Transverse colon (tissue), 4 donors: ENCODE results near the gene MATN3.

Source experiments
- CTCF ChIP-seq, 5 experiments: fragments of 200-600 bp in 3 of 5; fragments of 450-650 bp in 2 of 5; sonication (generic) in 3 of 5; IDR thresholded peaks; 1 replicate in 2 of 5; 2 replicates in 3 of 5; pipeline ENCODE4 v1.5.1; 2016 to 2017; ENCODE audit warnings: antibody characterized with exemption in 5 of 5, inconsistent platforms in 3 of 5, mild to moderate bottlenecking in 2 of 5, moderate library complexity in 1 of 5
- POLR2A ChIP-seq: fragments of 450-650 bp; IDR thresholded peaks from one replicate; pipeline ENCODE4 v1.6.1; 2016; ENCODE audit warnings: antibody characterized with exemption, mild to moderate bottlenecking, moderate library complexity
- POLR2AphosphoS5 ChIP-seq, 3 donors: sonication (generic); formaldehyde crosslinking; IDR thresholded peaks; one replicate each; pipeline ENCODE4 v1.6.1; 2016; ENCODE audit warnings: antibody characterized with exemption in 3 of 3

- TF ChIP-seq CTCF (IDR thresholded peaks at IDR 0.05): no peak
- no peak for TF ChIP-seq POLR2AphosphoS5 (IDR thresholded peaks at IDR 0.05)
- no peak for TF ChIP-seq POLR2A
These were observed 68.1 kb downstream of the MATN3 start for GRCh38 chr2:19944205-19944845.
